Parathyroid adenoma (tissue), 2 donors: ENCODE results near the gene ARL2BP.
"Not testable (repeated sequence)": the region's sequence is repeated elsewhere in the genome, so short reads cannot be mapped to it uniquely, and the experiment has no call there.

Experiments used
- H2AFZ ChIP-seq: fragments of 300-600 bp; sonication (generic); one replicate; pipeline ENCODE4 v1.7.0; 2017; ENCODE audit warnings: antibody characterized with exemption, mild to moderate bottlenecking
- H3K27ac ChIP-seq: fragments of 300-600 bp; sonication (generic); one replicate; pipeline ENCODE4 v1.7.0; 2017
- H3K27me3 ChIP-seq: fragments of 300-600 bp; sonication (generic); one replicate; pipeline ENCODE4 v1.7.0; 2017; ENCODE audit warnings: low read length; ENCODE audit not compliant: control insufficient read depth, insufficient read depth
- H3K36me3 ChIP-seq: fragments of 300-600 bp; sonication (generic); one replicate; pipeline ENCODE4 v1.7.0; 2017; ENCODE audit warnings: low read length; ENCODE audit not compliant: control insufficient read depth, insufficient read depth
- H3K4me1 ChIP-seq: fragments of 300-600 bp; sonication (generic); one replicate; pipeline ENCODE4 v1.7.0; 2017; ENCODE audit warnings: control low read depth
- H3K4me2 ChIP-seq: fragments of 300-600 bp; sonication (generic); one replicate; pipeline ENCODE4 v1.7.0; 2017; ENCODE audit warnings: low read length
- H3K4me3 ChIP-seq: fragments of 300-600 bp; sonication (generic); one replicate; pipeline ENCODE4 v1.7.0; 2017; ENCODE audit warnings: low read depth, low read length
- H3K79me2 ChIP-seq: fragments of 300-600 bp; sonication (generic); one replicate; pipeline ENCODE4 v1.7.0; 2017; ENCODE audit warnings: control low read depth
- H3K9ac ChIP-seq: fragments of 300-600 bp; sonication (generic); one replicate; pipeline ENCODE4 v1.7.0; 2017; ENCODE audit warnings: mild to moderate bottlenecking
- H3K9me3 ChIP-seq: fragments of 300-600 bp; sonication (generic); one replicate; pipeline ENCODE4 v1.7.0; 2017; ENCODE audit warnings: low read length; ENCODE audit not compliant: control insufficient read depth
- TF ChIP-seq, protein P1 (sequence below): fragments of 300-600 bp; sonication (generic); IDR thresholded peaks from one replicate; pipeline ENCODE4 v1.7.0; 2017; ENCODE audit warnings: antibody characterized with exemption, mild to moderate bottlenecking
- donor health status: primary hyperparathyroidism.

ARL2BP gene

DNA sequence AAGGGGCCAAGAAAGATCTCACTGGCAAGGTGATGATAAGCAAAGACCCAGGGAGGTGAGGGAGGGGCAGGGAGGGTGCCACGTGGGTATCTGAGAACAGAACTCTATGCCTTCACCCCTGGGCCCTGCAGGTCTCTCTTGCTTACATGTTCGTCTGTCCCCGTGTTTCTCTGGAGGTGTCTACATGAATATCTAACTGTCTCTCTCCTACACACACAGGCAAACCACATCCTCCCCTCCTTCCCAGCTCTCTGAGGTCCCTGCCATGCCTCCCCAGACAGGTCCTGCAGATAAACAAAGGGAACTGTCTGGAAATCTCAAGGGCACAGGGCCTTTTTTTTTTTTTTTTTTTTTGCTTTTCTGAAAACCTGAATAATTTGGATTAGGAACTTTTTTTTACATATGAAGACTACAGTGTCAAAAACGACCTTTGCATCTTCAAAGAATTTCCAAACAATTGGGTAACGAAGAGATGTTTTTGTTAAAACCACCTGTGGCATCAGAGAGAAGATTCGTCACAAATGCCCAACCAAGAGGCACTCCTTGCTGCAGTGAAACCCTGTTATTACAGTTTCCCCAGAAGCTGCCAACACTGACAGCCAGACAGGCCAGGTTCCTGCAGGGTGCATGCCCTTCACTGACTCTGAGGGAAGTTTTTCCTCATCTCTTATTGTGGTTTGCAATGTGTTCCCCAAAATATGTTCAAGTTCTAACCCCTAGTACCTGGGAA, 21.6 kb downstream of the ARL2BP start:
- Histone ChIP-seq H3K27ac (peak overlapping the region; percentile 67), H3K4me3 (peak overlapping the region; percentile 41)
- TF ChIP-seq, protein P1, sequence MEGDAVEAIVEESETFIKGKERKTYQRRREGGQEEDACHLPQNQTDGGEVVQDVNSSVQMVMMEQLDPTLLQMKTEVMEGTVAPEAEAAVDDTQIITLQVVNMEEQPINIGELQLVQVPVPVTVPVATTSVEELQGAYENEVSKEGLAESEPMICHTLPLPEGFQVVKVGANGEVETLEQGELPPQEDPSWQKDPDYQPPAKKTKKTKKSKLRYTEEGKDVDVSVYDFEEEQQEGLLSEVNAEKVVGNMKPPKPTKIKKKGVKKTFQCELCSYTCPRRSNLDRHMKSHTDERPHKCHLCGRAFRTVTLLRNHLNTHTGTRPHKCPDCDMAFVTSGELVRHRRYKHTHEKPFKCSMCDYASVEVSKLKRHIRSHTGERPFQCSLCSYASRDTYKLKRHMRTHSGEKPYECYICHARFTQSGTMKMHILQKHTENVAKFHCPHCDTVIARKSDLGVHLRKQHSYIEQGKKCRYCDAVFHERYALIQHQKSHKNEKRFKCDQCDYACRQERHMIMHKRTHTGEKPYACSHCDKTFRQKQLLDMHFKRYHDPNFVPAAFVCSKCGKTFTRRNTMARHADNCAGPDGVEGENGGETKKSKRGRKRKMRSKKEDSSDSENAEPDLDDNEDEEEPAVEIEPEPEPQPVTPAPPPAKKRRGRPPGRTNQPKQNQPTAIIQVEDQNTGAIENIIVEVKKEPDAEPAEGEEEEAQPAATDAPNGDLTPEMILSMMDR = no peak

DNA sequence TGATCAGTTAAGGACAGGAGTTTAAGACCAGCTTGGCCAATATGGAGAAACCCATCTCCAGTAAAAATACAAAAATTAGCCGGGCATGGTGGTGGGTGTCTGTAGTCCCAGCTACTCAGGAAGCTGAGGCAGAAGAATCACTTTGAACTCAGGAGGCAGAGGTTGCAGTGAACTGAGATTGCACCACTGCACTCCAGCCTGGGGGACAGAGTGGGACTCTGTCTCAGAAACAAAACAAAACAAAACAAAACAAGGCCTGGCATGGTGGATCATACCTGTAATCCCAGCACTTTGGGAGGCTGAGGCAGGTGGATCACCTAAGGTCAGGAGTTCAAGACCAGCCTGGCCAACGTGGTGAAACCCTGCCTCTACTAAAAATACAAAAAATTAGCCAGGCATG, 22.3 kb downstream of the ARL2BP start:
- H3K27me3 ChIP-seq, H3K4me2 ChIP-seq, H3K79me2 ChIP-seq, H3K9ac ChIP-seq, H3K36me3 ChIP-seq, H2AFZ ChIP-seq, H3K4me3 ChIP-seq, H3K27ac ChIP-seq, H3K9me3 ChIP-seq: not testable (repeated sequence)
- H3K4me1 ChIP-seq = peaks cover 22% of the 10 kb centered on the region

More for the DNA sequence above, 21.6 kb downstream of the ARL2BP start:
- no peak overlapping the region for H3K9ac ChIP-seq
- H3K9me3 ChIP-seq = no peaks in the 10 kb centered on the region
- peaks cover 22% of the 10 kb centered on the region for H3K4me1 ChIP-seq
- no peaks in the 10 kb centered on the region for H3K27me3 ChIP-seq
- no peaks in the 10 kb centered on the region for H3K79me2 ChIP-seq
- peak overlapping the region; percentile 51 for H3K4me2 ChIP-seq
- H2AFZ ChIP-seq = peak overlapping the region; percentile 90
- H3K36me3 ChIP-seq = no peaks in the 10 kb centered on the region

DNA sequence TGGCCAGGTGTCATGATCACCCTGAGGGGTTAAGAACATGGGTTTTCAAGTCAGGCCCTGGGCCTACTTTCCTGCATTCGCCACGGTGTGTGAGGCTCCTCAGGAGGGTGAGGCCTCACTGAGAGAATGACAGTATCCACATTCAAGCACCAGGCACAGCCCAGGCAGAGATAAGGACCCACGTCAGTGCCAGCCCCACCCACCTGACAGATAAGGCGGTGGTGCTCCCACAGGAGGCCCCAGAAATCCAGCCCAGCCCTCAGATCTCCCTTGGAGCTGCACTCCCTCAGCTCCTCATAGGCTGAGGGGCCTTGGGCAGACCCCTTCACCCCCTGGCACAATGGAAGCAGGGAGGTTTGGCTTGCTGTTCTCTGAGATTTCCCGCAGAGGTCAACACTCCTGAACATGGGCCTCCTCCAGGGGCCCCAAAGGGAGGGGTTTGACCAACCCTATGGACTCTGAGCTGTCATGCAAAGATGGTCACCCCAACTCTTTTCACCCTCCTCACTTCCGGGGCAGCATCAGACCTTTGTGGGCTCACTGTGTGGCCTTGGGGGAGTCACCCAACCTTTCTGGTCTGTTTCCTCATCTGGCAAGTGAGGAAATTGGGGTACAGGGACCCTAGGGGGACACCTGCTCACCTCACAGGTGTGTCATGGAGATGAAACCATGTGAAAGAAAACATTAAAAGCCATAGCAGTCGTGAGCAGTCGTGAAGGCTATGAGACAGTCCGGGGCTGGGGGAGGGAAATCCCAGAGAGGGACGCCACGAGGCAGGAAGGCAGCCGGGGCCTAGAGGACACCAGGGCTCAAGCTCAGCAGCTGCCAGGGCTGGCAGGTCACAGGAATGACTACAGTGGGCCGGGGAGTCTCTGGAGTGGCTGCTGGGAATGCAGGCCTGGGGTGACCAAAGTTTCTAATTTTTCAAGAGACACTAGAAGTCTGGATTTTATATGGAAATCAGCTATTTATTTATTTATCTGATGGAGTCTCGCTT, 24.0 kb downstream of the ARL2BP start:
- Histone ChIP-seq H3K27ac (no peak overlapping the region), H3K4me3 (no peak overlapping the region), H3K79me2 (no peaks in the 10 kb centered on the region), H3K27me3 (no peaks in the 10 kb centered on the region), H3K9ac (no peak overlapping the region), H3K36me3 (no peaks in the 10 kb centered on the region), H3K4me2 (no peak overlapping the region), H3K9me3 (no peaks in the 10 kb centered on the region), H3K4me1 (peaks cover 22% of the 10 kb centered on the region), H2AFZ (peak overlapping the region; percentile 35)
- TF ChIP-seq, protein P1 = no peak

DNA sequence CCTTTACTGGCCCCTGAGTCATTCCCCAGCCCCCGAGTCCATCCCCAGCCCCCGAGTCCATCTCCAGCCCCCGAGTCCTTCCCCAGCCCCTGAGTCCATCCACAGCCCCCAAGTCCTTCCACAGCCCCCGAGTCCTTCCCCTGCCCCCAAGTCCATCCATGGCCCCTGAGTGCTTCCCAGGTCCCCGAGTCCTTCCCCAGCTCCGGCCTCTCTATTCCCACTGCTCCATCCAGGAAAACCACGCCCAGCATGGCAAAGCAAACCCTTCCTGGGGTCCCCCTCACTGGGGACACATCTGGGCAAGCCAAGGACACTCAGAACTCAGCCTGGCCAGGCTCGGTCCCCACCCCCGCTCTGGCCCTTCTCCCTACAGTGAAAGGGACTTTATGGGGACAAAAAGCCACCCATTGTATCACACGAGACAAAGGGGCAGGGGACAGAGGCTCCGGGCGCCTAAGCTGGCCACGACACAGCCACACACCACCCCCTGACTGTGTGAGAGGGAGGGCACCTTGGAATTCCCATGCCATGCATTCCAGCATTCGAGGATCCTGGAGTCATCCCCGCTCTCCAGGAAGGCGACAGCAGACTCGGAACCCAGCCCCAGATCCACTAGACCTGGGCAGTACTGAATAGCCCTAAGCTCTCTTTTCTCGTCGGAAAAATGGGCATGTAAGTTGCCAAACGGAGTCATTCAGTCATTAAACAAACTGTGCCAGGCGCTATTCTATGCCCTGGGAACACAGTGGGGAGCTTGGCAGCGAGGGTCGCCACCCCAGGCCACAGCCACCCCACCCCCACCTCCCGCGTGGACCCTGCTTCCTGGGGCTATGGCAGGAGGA, 25.4 kb downstream of the ARL2BP start:
- Histone ChIP-seq H3K27me3 (no peaks in the 10 kb centered on the region), H3K4me2 (no peak overlapping the region), H3K9ac (no peak overlapping the region), H3K36me3 (no peaks in the 10 kb centered on the region), H3K27ac (no peak overlapping the region), H3K4me3 (no peak overlapping the region), H3K79me2 (no peaks in the 10 kb centered on the region), H3K4me1 (peaks cover 21% of the 10 kb centered on the region), H3K9me3 (no peaks in the 10 kb centered on the region), H2AFZ (no peak overlapping the region)
- TF ChIP-seq, protein P1 = no peak

DNA sequence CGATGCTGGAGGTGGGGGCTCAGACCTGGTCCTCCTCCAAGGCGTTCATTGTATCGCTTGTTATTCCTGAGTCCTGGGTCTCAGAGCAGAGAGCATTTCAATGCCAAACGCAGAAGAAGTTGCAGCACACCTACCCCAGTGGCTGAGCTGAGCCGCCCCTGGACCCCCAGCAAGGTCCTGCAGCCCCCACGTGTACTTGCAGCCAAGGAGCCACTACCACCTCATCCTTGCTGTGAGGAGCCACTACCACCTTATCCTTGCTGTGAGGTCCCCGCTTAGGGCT, 25.9 kb downstream of the ARL2BP start:
- no peak overlapping the region for H3K27ac ChIP-seq
- no peaks in the 10 kb centered on the region for H3K79me2 ChIP-seq
- no peak overlapping the region for H3K9ac ChIP-seq
- no peak overlapping the region for H2AFZ ChIP-seq
- H3K4me2 ChIP-seq = no peak overlapping the region
- H3K27me3 ChIP-seq = no peaks in the 10 kb centered on the region
- TF ChIP-seq, protein P1 = no peak
- no peaks in the 10 kb centered on the region for H3K9me3 ChIP-seq
- peaks cover 16% of the 10 kb centered on the region for H3K4me1 ChIP-seq
- no peaks in the 10 kb centered on the region for H3K36me3 ChIP-seq
- no peak overlapping the region for H3K4me3 ChIP-seq
